Panc1 (cell line): Measurements from ENCODE around the gene XIRP2. TPM values are rescaled to one million over a fixed set of nuclear protein-coding genes. Genes with fewer than 3 reads are reported as not detected.

Experiments
- ATAC-seq: fragments of 200-7000 bp; cut with Tn5 transposase; 2 replicates; pipeline ENCODE4 v1.9.1; 2020; ENCODE audit warnings: mild to moderate bottlenecking, moderate library complexity
- BruUV-seq: library from RNA; stranded (reverse); fragments of 400-500 nt; replicated peaks from 2 replicates; lab custom pipeline; 2021; lab: Mats Ljungman, UMichigan
- CTCF ChIA-PET: fragments of 300-600 bp; sonication (Branson Sonifier 250); formaldehyde crosslinking; loops from one replicate; lab custom pipeline; 2022; ENCODE audit warnings: antibody characterized with exemption; lab: Charles Lee
- POLR2A ChIA-PET: fragments of 300-600 bp; sonication (Branson Sonifier 250); formaldehyde crosslinking; loops from one replicate; lab custom pipeline; 2022; ENCODE audit warnings: antibody characterized with exemption; lab: Charles Lee
- DNase-seq: peaks from one replicate; pipeline ENCODE4 v3.0.0-alpha.2; 2010; ENCODE audit warnings: low read depth, low spot score
- H3K27ac ChIP-seq: 2 replicates; pipeline ENCODE4 v1.5.1; 2011; ENCODE audit warnings: mild to moderate bottlenecking, low read length, inconsistent platforms
- H3K27me3 ChIP-seq: fragments of 200-500 bp; sonication (Bioruptor generic); 2 replicates; pipeline ENCODE4 v1.6.0; 2014; ENCODE audit warnings: low read length, inconsistent platforms; ENCODE audit not compliant: control insufficient read depth, insufficient read depth
- H3K36me3 ChIP-seq: fragments of 200-500 bp; sonication (Bioruptor generic); 2 replicates; pipeline ENCODE4 v1.5.1; 2014; ENCODE audit warnings: inconsistent platforms, mild to moderate bottlenecking, low read length, moderate library complexity; ENCODE audit not compliant: control insufficient read depth, insufficient read depth
- H3K4me1 ChIP-seq: 2 replicates; pipeline ENCODE4 v1.5.1; 2011; ENCODE audit warnings: inconsistent platforms, mild to moderate bottlenecking, low read length, moderate library complexity; ENCODE audit not compliant: control insufficient read depth, insufficient read depth
- H3K4me3 ChIP-seq, 2 experiments: 2 replicates each; pipeline ENCODE4 v1.5.1; 2011 to 2012; ENCODE audit warnings: low read depth in 2 of 2, low read length in 2 of 2, mild to moderate bottlenecking in 2 of 2, inconsistent platforms in 1 of 2, moderate library complexity in 1 of 2
- H3K9me3 ChIP-seq: fragments of 200-500 bp; sonication (Bioruptor generic); 2 replicates; pipeline ENCODE4 v1.5.1; 2014; ENCODE audit warnings: low read depth, mild to moderate bottlenecking, inconsistent platforms, low read length, moderate library complexity; ENCODE audit not compliant: control insufficient read depth, insufficient read depth
- CTCF ChIP-seq: fragments of 450-650 bp; IDR thresholded peaks from 2 replicates; pipeline ENCODE4 v1.5.1; 2017; ENCODE audit warnings: mild to moderate bottlenecking
- POLR2AphosphoS5 ChIP-seq: IDR thresholded peaks from 2 replicates; pipeline ENCODE4 v1.6.1; 2012; ENCODE audit warnings: mild to moderate bottlenecking, low read depth, low read length, moderate library complexity
- REST ChIP-seq, 2 experiments: IDR thresholded peaks; 2 replicates each; pipeline ENCODE4 v1.6.1; 2011 to 2012; ENCODE audit warnings: low read depth in 2 of 2, control low read depth in 1 of 2, low read length in 1 of 2, mild to moderate bottlenecking in 1 of 2, moderate library complexity in 1 of 2; ENCODE audit not compliant: insufficient read depth in 1 of 2
- SIN3A ChIP-seq: IDR thresholded peaks from 2 replicates; pipeline ENCODE4 v1.6.1; 2012; ENCODE audit warnings: low read depth, mild to moderate bottlenecking, low read length, moderate library complexity, borderline replicate concordance; ENCODE audit not compliant: insufficient read depth
- TCF7L2 ChIP-seq: IDR thresholded peaks from 2 replicates; pipeline ENCODE4 v1.6.1; 2011; ENCODE audit warnings: mild to moderate bottlenecking, low read depth, low read length, inconsistent platforms
- in situ Hi-C: cut with HindIII; loops from 2 replicates; pipeline ENCODE4 v1.10.0; 2016; ENCODE audit warnings: low sequenced_read_pairs, low pct_unique_long_range_greater_than_20kb
- intact Hi-C: fragments of 100-400 bp; cut with micrococcal nuclease; formaldehyde crosslinking; loops from one replicate; pipeline ENCODE4 v1.10.0; 2022; ENCODE audit not compliant: unreplicated experiment
- total RNA-seq: library from RNA; stranded (reverse); gene quantifications from one replicate; pipeline ENCODE4 v1.2.1, GENCODE V29; 2021; ENCODE audit not compliant: unreplicated experiment

Gene XIRP2
- total RNA-seq, 1 experiment from 2014 or later, result not detected

- in situ Hi-C loops, result no loop called here
Observed at GRCh38 chr2:167057446-167057845, 169.2 kb downstream of the XIRP2 start.

GRCh38 chr2:167059173-167059572, 170.9 kb downstream of the XIRP2 start:
- H3K27me3 ChIP-seq, result no peaks in the 10 kb centered on the region
- no TSS peak for BruUV-seq
- TF ChIP-seq POLR2AphosphoS5 (no peak), CTCF (no peak), REST (IDR thresholded peaks at IDR 0.05; ENCODE audit: insufficient read depth in 1 of 2, low read depth in 2 of 2, low read length in 1 of 2) (no peak), SIN3A (no peak), TCF7L2 (no peak)
- DNase-seq, result no peak
- H3K27ac ChIP-seq, result no peak overlapping the region
- no peak for ATAC-seq
- no peak overlapping the region for H3K4me3 ChIP-seq
- H3K4me1 ChIP-seq, result no peaks in the 10 kb centered on the region
- no peaks in the 10 kb centered on the region for H3K36me3 ChIP-seq
- no peaks in the 10 kb centered on the region for H3K9me3 ChIP-seq
- ChIA-PET CTCF (no interaction called here), POLR2A (no interaction called here)
- in situ Hi-C loops, result no loop called here
- intact Hi-C loops, result no loop called here

More at GRCh38 chr2:167057446-167057845, 169.2 kb downstream of the XIRP2 start:
- no peaks in the 10 kb centered on the region for H3K27me3 ChIP-seq
- no peak for DNase-seq
- POLR2A ChIA-PET, result no interaction called here
- intact Hi-C loops, result no loop called here
- no peaks in the 10 kb centered on the region for H3K9me3 ChIP-seq
- H3K4me3 ChIP-seq, result no peak overlapping the region
- no TSS peak for BruUV-seq
- no peaks in the 10 kb centered on the region for H3K4me1 ChIP-seq
- TF ChIP-seq POLR2AphosphoS5 (no peak), SIN3A (no peak), CTCF (no peak), TCF7L2 (no peak), REST (IDR thresholded peaks at IDR 0.05; ENCODE audit: insufficient read depth in 1 of 2, low read depth in 2 of 2, low read length in 1 of 2) (no peak)
- no peak overlapping the region for H3K27ac ChIP-seq
- ATAC-seq, result no peak
- H3K36me3 ChIP-seq, result no peaks in the 10 kb centered on the region
- CTCF ChIA-PET, result no interaction called here
